HG03095 (cell line): ENCODE results near the gene GATD1.

Source experiments
- ATAC-seq: cut with Tn5 transposase; IDR thresholded peaks from one replicate; pipeline ENCODE4 v1.9.1; 2021; ENCODE audit warnings: moderate library complexity; ENCODE audit not compliant: unreplicated experiment

GATD1 gene

GRCh38 chr11:813072-813455, 35.8 kb upstream of the GATD1 start:
- ATAC-seq = no peak

- ATAC-seq = no peak
Measured at GRCh38 chr11:812390-812789, 35.1 kb upstream of the GATD1 start.

GRCh38 chr11:811446-812245, 34.4 kb upstream of the GATD1 start:
- no peak for ATAC-seq

- peak; percentile 4 for ATAC-seq
Measured at GRCh38 chr11:810040-810567, 32.8 kb upstream of the GATD1 start.

- peak; percentile 61 for ATAC-seq
Measured at GRCh38 chr11:809287-810039, 32.2 kb upstream of the GATD1 start, which contains the start of gene RPLP2. Gene RPLP2 (plus strand): TSS chr11:809967. CDS start chr11:810235, 268 bp downstream.

- no peak for ATAC-seq
Measured at GRCh38 chr11:808427-809286, 31.4 kb upstream of the GATD1 start.

GRCh38 chr11:804599-804964, 27.3 kb upstream of the GATD1 start:
- no peak for ATAC-seq

- no peak for ATAC-seq
Measured at GRCh38 chr11:803770-804598, 26.7 kb upstream of the GATD1 start.

GRCh38 chr11:803467-803742, 26.1 kb upstream of the GATD1 start:
- ATAC-seq = no peak

- no peak for ATAC-seq
Measured at GRCh38 chr11:802693-803466, 25.6 kb upstream of the GATD1 start.

- no peak for ATAC-seq
Measured at GRCh38 chr11:802018-802617, 24.8 kb upstream of the GATD1 start.

GRCh38 chr11:801097-801780, 24.0 kb upstream of the GATD1 start:
- ATAC-seq = no peak

- ATAC-seq = no peak
Measured at GRCh38 chr11:800473-800872, 23.2 kb upstream of the GATD1 start.

- ATAC-seq = no peak
Measured at GRCh38 chr11:799641-800316, 22.5 kb upstream of the GATD1 start.

- peak; percentile 52 for ATAC-seq
Measured at GRCh38 chr11:798093-798713, 20.9 kb upstream of the GATD1 start, which contains the start of gene SLC25A22. Gene SLC25A22 (minus strand): TSS chr11:798281. CDS start chr11:795006, 3,275 bp downstream.

GRCh38 chr11:797296-798092, 20.2 kb upstream of the GATD1 start:
- peak; percentile 37 for ATAC-seq
